ENCODE results near the gene GRM7. TPM values are rescaled to one million over a fixed set of nuclear protein-coding genes. Genes with fewer than 3 reads are reported as not detected.

The GRM7 gene
- total and polyA plus RNA-seq, 10 donors: 0.02 to 0.20 (median 0.14) TPM; not detected in 7

DNA sequence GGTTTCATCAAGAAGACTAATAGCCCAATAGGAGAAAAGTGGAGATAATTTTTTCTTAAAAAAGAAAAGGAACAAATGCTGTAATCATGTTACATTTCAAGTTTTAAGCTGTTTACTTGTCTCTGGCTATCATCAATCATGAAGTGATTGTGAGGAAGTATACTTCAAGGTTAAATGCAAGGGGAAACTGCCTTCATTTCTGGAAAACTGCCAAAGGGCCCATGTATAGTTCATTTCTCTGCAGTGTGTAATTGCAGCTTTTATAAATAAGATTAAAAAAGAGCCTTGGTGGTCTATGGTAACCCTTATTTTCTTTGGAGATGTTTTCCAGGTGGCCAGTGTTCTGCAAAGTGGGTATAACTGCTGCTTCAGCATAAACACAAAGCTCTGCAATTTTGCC is 101.9 kb downstream of the GRM7 start:
- Histone ChIP-seq H3K9me3 (no peaks in the 10 kb centered on the region), H3K27ac (no peak overlapping the region), H3K36me3 (no peaks in the 10 kb centered on the region), H3K27me3 (replicated peaks in 1 of 7) (no peaks in the 10 kb centered on the region), H3K4me3 (no peak overlapping the region), H3K4me1 (no peaks in the 10 kb centered on the region)
- DNase-seq: no peak
- intact Hi-C loops (cut with DNase I; ENCODE audit: low total_unique reads): no loop called here
- TF ChIP-seq POLR2AphosphoS5 (IDR thresholded peaks at IDR 0.05): no peak
- no peak for TF ChIP-seq POLR2A (IDR thresholded peaks at IDR 0.05)
- no peak for TF ChIP-seq CTCF (IDR thresholded peaks at IDR 0.05 in 8 of 11, conservative IDR thresholded peaks at IDR 0.05 in 3 of 11)

- no peak for TF ChIP-seq CTCF (IDR thresholded peaks at IDR 0.05 in 8 of 11, conservative IDR thresholded peaks at IDR 0.05 in 3 of 11)
- no peak for TF ChIP-seq POLR2A (IDR thresholded peaks at IDR 0.05)
- TF ChIP-seq POLR2AphosphoS5 (IDR thresholded peaks at IDR 0.05): no peak
- Histone ChIP-seq H3K27ac (no peak overlapping the region), H3K4me1 (no peaks in the 10 kb centered on the region), H3K36me3 (no peaks in the 10 kb centered on the region), H3K9me3 (peaks cover 0 to 2% (median 0%) of the 10 kb centered on the region in 8 donors), H3K4me3 (no peak overlapping the region), H3K27me3 (replicated peaks in 1 of 7) (no peaks in the 10 kb centered on the region)
- WGBS, 5 donors: 79 to 91% (median 85%) methylated on average over 5 of the region's 5 CpGs
- no peak for DNase-seq
- intact Hi-C loops (cut with DNase I; ENCODE audit: low total_unique reads): no loop called here
These were observed 105.0 kb downstream of the GRM7 start for GRCh38 chr3:6965881-6966280.

DNA sequence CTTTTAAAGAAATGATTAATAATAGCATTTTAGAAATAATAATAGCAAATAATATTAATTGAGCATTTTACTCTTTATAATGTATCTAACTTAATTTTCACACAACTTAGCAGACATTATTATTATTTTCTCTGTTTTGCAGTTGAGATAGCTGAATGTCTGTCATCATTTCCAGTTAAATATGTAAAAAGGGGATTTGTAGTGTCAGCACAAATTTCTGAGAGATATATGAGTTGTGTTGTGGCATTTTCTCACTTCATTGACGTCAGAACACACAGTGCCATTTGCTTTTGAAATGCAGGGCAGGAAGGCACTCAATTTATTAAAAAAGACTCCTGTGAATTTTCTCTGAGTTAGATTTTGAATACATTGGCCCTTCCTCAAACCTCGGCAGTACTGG is 111.0 kb downstream of the GRM7 start:
- Histone ChIP-seq H3K4me3 (no peak overlapping the region), H3K27ac (no peak overlapping the region), H3K4me1 (no peaks in the 10 kb centered on the region), H3K9me3 (peaks cover 0 to 2% (median 0%) of the 10 kb centered on the region in 8 donors), H3K36me3 (no peaks in the 10 kb centered on the region), H3K27me3 (replicated peaks in 1 of 7) (no peaks in the 10 kb centered on the region)
- 81 to 93% (median 86%) methylated on average over 2 of the region's 2 CpGs for WGBS, 5 donors
- no peak for TF ChIP-seq POLR2AphosphoS5 (IDR thresholded peaks at IDR 0.05)
- TF ChIP-seq POLR2A (IDR thresholded peaks at IDR 0.05): no peak
- TF ChIP-seq CTCF (IDR thresholded peaks at IDR 0.05 in 8 of 11, conservative IDR thresholded peaks at IDR 0.05 in 3 of 11): no peak
- no peak for DNase-seq
- intact Hi-C loops (cut with DNase I; ENCODE audit: low total_unique reads): no loop called here

DNA sequence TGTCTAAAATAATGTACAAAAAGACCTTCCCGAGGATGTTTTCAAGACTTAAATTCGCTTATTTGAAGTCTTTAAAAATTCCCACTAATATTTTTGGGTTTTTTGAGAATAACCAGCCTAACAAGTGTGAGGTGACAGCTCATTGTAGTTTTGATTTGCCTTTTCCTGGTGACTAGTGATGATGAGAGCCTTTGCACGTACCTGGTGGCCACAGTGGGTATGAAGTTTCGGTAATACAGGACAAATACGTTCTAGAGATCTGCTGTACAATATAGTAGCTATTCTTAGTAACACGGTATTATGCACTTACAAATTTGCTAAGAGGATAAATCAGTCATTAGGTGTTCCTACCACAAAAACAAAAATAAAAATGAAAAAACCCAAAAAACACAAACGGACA is 124.9 kb downstream of the GRM7 start:
- H3K36me3 ChIP-seq: no peaks in the 10 kb centered on the region
- no peak for DNase-seq
- 76 to 89% (median 82%) methylated on average over 7 of the region's 7 CpGs for WGBS, 5 donors
- no peak overlapping the region for H3K4me3 ChIP-seq
- TF ChIP-seq CTCF (IDR thresholded peaks at IDR 0.05 in 8 of 11, conservative IDR thresholded peaks at IDR 0.05 in 3 of 11) (no peak), POLR2A (IDR thresholded peaks at IDR 0.05) (no peak), POLR2AphosphoS5 (IDR thresholded peaks at IDR 0.05) (no peak)
- H3K9me3 ChIP-seq: peaks cover 0 to 12% (median 3%) of the 10 kb centered on the region in 8 donors
- no peak overlapping the region for H3K27ac ChIP-seq
- H3K27me3 ChIP-seq (replicated peaks in 1 of 7): no peaks in the 10 kb centered on the region
- no peaks in the 10 kb centered on the region for H3K4me1 ChIP-seq
- intact Hi-C loops (cut with DNase I; ENCODE audit: low total_unique reads): no loop called here
